ENCODE measurements around the gene GALNT13.

GALNT13 gene

DNA sequence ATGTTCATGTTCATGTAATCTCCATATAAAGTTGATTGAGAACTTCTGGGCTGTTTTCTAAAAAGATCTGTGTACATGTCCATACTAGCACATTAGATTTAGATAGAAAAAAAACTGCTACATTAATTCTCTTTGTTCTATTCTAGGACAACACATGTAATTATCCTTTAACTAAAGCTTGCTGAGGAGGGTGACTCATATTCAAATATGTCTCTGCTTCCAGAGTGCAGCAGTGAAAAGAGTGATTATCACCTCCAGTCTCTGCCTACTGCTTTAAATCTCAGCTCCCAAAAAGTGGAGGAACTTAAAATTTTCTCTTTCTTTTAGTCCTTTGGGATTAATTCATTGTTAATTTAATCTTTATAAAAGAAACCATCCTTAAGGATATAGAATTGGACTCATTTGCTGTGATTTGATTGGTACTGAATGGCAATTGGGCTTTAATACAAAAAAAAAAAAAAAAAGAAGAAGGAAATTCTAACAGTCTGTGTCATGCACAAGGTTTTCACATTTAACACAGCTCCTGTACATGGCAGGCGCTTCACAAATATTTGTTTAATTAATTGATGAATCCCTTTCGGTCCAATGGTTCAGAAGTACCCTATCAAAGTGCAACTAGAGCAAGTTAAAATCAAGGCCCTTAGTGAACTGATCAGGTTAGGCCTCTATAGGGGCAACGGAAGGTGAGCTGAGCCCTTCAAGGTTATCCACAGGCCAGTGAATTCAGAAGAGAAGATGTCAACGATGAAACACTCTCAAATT lies 612.8 kb downstream of the GALNT13 start:
- no peak for DNase-seq (ENCODE audit: low read depth)

DNA sequence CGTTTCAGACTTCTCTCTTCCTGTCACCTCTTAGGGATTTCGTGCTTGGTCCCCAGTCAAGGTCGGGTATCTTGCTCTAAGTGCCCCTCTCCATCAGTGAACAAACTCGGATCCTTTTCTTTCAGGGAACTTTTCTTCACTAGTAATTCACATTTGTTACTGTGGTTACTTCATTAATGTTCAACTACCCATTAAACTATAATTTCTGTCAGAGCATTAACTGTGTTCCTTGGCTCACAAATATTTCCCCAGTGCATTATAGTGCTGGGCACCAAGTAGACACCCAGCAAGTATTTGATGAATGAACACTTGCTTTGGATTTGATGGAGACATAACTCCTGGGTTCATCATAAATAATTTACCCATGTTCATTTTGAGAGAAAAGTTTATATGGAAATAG lies 617.1 kb downstream of the GALNT13 start:
- DNase-seq (ENCODE audit: low read depth), result no peak

DNA sequence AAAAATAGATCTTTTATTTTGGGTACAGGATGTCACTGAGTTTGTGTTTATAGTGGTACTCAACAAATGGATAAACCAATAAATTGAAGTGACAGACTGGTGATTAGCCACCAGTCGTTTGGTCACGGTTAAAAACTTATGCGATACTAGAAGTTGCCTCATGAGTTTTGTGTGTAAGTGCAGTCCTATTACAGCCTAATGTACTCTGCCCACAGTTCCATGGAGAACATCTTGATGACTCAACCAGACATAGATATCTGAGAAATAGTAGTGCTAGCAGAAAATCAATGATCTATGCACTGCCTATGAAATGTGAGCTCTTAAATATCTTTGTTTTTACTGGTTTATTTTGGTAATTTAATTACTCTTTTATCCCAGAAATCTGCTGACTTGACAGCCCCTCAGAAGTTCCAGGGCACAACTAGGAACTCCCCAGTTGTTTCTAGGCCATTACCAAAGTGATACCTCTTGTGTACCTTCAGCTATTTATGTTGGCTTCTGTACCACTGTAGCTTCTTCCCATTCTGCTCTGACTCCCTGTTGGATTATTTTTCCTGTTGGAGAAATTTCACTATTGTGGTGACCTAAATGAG lies 617.6 kb downstream of the GALNT13 start:
- no peak for DNase-seq (ENCODE audit: low read depth)

DNA sequence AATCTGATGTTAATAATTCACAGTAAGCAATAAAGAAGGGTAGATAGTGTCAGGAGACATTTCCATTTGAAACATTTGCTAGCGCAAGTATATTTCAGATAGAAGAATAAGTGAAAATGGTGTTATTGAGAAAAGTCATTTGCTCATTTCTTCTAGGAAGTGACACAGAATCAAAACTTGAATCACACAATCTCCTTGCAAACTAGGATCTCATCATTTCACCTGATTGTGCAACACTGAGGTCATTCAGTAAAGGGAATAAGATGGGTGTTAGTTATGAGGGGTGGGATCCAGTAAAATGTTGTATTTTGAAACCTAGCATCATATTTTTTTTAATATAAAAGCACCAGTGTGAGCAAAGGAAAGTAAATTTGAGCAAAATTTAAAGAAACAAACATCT lies 618.8 kb downstream of the GALNT13 start:
- no peak for DNase-seq (ENCODE audit: low read depth)

DNA sequence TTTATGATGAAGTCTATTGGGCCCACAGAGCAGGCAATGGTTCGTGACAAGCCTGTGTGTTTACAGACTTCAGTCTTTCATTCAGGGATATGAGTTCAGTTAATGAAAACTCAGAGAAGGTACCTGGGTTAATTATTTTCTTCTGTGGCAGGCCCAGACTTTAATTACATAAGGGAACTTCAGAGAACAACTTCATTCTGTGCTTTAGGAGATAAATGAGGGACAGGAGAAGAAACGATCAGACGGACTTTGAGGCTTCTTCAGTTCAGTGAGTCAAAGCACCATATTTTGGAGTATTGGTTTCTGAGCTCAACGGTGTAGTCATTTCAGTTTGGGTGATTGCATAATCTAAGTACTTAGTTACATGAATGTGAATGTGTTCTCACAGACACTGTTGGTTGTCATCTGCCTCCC lies 623.7 kb downstream of the GALNT13 start:
- DNase-seq (ENCODE audit: low read depth), result no peak

DNA sequence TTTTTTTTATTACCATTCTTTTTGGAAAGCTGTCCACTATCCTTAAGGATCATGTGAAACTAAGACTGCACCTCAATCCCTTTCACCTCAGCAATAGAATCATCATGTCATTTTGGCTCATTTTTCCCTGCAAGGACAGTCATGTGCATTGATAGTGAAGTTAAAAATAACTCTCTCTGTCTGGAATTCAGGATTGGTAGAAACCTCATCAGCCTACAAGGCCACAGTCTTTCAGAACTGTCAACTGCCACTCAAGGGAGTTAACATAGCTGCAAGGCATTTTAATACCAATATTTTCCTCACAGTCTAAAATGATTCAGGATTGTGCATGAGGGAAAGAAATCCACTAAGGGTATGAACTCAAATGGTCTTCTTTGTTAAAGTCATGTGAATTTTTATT lies 625.3 kb downstream of the GALNT13 start:
- no peak for DNase-seq (ENCODE audit: low read depth)
